HL-60/S4 treated with retinoic acid at 250 ng/mL for 4 days and 3 days (cell line): Measurements from ENCODE around the gene FANCD2.
"Not testable (repeated sequence)": the region's sequence is repeated elsewhere in the genome, so short reads cannot be mapped to it uniquely, and the experiment has no call there.

ENCODE experiments used
- in situ Hi-C: fragments of 300-500 bp; cut with MboI; formaldehyde crosslinking; loops from 2 replicates; pipeline ENCODE4 v1.7.0; 2022; ENCODE audit warnings: low sequenced_read_pairs

FANCD2 gene

DNA sequence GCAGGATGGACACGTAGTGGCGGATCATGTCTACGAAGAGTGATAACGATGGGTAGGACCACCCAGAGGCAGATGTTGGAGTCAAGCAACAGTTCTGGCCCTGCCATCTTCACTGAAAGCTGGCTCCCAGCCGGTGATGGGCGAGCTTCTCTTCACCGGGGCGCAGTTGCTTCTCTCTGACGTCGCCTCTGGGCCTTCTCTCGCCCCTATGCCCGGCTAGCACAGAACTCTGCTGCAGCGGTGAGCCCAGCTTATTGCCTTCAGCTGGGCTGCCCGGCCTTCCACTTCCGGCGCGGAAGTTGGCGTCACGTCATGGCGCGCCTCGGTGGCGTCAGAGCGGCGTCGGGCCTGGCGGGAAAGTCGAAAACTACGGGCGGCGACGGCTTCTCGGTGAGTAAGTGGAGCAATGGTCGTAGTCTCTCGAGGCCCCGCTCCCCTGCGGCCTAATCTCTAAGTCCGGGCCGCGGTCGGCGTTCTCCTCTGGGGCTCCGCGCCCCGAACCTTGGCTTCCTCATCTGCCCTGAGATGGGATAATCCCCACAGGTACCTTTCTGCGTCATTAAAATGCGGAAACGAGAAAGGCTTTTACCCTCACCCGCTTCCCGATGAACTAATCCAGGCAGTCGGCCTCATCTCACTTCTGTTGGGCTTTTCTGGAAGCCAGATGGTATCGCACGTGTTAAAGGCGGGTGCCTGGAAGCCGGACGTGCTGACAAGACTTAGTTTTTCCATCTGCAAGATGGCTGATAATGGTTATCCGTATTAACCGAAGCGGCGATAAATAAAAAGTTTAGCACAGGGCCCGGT lies at the start of gene FANCD2:
TSS of gene FANCD2 (plus strand) at position 354 of the 807 bp plus-strand sequence. CDS start 2,221 bp downstream, outside the sequence.
- in situ Hi-C loops, result no loop called here

DNA sequence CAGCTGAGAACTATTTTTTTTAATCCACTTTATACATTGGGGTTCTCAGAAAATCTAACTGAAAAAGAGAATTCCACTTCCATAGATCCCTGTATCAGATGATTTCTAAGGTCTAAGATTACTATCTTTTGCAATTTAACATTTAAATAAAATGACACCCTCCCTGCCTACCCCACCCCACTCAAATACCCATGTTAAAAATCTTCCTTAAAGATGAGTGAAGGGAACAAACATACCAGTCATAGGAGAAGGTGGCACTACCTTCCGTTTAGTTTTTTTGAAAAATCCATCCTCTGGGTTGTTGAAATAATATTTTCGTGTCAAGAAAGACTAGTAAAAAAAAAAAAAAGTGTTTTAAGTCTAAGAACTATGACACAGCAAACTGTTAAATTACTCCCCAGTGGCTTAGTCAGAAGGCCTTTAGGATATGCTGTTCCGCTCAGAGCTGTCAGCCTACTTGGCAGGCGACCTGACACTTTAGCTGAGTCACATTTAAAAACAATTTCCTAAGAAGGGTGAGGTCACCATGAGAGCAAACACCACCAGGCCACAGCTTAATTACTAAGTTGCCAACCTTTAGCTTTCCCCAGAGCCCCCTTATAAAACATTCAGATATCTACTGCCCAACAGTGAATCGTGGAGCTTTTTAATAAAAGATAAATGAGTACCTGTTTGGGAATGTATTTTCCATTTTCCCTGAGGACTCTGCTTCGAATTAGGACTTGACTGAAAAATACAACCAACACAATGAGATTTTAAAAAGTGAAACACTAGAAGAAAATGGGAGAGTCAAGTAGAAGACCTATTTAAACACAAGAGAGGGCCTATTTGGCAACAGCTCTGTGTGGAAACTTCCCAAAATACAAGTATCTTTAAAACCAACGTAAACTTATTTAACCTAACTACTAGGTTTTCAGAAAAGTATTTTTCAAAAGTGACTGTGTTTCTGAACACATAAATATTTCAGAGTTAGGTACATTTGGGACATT lies 49.2 kb upstream of the FANCD2 start:
- in situ Hi-C loops, result no loop called here

DNA sequence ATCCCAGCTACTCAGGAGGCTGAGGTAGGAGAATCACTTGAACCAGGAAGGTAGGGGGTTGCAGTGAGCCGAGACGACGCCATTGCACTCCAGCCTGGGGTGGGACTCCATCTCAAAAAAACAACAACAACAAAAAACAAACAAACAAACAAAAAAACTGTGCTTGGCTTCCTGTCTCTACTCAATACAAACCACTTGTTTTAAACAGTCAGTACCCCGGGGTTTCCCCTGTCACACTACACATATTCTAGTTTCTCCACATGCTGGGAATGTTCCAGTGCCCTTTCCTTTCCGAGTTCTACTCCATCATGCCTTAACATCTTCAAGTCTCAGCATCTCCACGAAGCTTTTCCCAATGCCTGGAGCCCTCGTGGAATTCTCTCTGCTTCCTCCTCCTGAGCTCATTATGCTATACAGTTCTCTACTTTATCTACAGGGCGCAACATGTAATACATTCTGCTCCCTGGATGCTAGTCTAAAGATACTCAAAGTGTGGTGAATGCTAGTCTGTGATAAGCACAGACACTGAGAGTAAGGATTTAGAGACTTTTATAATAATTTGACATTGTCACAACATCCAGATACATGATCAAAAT lies 47.4 kb upstream of the FANCD2 start:
- in situ Hi-C loops, result no loop called here

DNA sequence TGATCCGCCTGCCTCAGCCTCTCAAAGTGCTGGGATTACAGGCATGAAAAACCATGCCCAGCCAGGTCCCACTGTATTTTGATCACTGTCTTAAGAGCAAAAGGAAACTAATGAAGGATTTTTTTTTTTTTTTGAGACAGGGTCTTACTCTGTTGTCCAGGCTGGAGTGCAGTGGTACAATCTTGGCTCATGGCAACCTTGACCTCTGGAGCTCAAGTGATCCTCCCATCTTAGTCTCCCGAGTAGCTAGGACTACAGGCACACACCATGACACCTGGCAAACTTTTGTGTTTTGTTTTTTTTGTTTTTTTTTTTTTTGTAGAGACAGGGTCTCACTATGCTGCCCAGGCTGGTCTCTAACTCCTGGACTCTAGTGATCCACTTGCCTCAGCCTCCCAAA lies 46.0 kb upstream of the FANCD2 start:
- in situ Hi-C loops, result no loop called here

DNA sequence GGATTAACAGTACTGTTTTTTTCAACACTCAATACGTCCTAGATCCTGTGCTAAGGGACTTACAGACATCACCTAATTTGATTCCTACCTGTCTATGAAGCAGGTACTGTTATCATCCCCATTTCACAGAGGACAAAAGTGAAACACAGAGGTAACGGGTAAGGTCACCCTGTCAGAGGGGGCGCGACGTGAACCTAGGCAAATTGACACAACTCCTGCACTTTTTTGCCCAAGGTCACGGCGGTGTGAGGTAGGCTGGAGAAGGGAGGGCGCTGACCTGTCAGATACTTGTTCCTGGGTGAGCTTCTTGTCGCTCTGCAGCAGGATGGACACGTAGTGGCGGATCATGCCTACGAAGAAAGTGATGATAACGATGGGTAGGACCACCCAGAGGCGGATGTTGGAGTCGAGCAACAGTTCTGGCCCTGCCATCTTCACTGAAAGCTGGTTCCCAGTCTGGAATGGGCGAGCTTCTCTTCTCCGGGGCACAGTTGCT lies 40.0 kb upstream of the FANCD2 start:
- in situ Hi-C loops, result no loop called here

DNA sequence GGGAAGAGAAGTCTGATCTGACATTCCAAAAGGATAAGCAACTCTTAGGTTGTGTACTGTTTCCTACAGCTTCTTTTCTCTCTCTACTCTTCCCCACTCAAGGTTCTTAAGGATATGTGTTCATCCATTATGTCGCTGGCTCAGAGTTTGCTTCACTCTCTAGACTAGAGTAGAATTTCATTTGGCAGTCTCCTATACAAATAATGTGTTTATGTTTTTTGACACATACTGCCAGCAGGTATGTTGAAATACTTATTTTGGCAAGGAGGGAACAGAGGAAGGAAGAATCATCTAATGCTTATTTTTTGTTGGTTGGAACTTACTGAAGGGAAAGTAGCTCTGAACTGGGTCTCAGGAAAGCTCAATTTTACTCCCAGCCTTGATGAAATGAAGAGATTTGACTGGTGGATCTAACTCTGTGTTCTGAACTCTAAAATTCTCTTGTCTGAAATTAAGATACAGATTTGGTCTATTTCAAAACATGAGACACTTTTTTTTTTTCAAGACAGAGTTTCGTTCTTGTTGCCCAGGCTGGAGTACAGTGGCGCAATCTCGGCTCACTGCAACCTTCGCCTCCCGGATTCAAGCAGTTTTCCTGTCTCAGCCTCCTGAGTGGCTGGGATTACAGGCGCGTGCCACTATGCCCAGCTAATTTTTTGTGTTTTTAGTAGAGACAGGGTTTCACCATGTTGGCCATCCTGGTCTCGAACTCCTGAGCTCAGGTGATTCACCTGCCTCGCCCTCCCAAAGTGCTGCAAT lies 32.0 kb upstream of the FANCD2 start:
- in situ Hi-C loops, result no loop called here

DNA sequence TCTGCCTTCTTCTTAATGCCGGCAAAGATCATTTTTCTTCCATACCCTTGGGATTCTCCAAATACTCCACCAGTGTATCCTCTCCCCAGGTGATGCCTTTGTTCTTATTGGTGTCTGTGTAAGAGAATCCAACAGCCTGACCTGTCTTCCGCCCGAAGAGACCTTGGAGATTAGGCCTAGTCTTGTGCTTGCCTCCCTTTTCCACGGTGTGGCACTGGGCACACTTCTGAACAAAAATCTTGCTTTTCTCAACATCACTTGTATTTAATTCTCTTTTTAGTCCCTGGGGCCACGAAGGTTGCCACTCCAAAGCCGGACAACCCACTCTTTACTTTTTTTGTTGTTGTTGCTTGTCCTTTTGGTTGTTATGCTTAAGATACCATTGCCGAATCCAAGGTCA lies 25.6 kb upstream of the FANCD2 start:
- in situ Hi-C loops, result no loop called here

DNA sequence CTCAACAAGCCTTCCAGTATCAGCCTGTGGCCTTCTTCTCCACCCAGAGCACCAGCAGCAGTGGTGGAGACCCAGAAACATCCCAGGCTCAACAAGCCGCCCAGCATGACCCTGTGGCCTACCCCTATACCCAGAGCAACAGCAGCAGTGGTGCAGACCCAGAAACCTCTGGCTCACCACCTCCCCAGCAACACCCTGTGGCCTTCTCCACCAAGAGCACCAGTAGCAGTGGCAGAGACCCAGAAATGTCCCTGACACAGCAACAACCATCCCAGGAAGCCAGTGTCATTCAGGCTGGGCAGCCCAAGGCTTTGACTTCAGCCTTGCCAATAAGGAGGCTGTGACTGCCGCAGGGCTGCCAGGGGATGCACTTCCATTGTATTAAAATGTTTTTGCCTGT lies 23.3 kb upstream of the FANCD2 start:
- in situ Hi-C loops, result no loop called here

DNA sequence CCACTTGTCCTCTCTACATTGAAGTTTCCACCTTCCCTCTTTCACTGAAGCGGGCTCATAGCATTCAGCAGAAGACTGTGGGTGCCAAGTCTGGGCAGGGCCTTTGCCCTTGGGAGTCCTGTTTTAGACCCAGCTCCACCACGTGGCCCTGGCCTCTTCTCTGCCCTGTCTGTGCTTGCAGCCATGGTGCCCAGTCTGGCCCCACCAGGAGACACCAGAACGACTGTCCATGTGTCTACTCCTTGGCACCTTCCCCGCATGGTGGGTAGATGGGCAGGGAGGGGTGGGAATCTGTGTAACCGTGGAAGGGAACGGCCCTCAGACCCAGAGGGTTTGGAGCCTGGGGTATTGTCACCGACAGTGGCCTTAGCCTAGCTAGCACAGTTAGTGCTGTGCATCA lies 21.7 kb upstream of the FANCD2 start:
- in situ Hi-C loops, result no loop called here

DNA sequence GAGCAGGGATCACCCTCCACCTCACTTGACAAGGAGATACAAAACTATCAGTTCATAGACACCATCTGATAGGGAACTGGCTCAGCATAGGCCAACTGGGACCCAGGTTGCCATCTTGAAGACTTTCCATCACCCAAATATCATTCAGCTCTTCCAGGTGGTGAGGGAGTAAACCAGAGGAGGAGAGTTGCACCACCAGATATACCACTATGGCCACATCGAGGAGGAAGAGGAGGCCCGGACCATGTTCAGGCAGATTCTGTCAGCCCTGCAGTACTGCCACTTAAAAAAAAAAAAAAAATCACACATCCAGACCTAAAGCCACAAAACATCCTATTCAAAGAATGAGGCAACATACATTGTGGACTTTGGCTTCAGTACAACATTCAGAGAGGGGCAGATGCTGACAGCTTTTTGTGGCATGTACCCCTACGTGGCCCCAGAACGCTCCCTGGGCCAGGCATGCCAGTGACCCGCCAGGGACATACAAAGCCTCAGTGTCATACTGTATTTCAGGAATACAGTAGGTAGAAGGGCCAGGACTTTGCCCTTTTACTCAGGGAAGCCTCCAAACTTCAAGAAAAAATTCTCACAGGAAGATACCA lies 21.2 kb upstream of the FANCD2 start:
- in situ Hi-C loops, result no loop called here

DNA sequence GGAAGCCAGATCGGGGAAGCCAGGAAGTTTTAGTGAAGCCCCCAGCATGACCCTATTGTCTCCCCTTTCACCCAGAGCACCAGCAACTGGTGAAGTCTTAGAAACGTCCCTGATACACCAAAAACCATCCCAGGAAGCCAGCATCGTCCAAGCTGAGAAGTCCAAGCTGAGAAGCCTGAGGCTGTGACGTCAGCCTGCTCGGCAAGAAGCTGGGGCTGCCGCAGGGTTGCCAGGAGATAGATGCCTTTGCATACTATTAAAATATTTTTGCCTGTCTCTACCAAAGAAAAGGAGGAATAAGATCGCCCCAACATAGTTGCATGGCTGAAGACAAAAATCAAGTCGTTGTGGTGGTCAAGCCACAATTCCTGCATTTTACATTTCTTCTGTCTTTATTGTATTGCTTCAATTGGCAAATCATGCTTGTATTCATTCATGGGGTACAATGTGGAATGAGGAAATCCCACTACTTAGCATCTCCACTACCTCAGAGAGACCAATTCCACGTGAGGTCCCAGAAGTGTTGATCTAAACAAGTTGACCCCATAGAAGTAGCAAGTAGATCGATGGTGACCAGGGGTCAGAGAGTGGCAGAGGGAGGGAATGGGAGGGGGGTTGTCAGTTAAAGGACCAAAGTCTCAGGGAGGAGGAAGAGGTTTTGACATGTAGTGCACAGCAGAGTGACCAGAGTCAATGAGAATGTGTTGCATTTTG lies 20.0 kb upstream of the FANCD2 start:
- in situ Hi-C loops, result no loop called here

DNA sequence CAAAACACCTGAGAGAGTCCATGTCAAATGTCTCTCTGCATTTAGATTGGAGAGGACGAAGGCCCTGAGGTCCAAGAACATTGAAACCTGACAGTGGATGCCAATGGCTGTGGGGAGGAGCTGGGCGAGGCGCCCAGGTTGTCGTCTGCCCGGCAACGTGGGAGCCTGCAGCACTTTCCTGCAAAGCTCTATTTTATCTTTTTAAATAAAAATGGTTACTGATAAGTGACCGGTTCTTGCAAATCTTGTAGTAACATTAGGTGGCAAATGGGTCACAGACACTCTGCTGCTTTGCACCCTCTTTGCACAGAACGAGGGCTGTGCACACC lies 19.5 kb upstream of the FANCD2 start:
- in situ Hi-C loops, result no loop called here

DNA sequence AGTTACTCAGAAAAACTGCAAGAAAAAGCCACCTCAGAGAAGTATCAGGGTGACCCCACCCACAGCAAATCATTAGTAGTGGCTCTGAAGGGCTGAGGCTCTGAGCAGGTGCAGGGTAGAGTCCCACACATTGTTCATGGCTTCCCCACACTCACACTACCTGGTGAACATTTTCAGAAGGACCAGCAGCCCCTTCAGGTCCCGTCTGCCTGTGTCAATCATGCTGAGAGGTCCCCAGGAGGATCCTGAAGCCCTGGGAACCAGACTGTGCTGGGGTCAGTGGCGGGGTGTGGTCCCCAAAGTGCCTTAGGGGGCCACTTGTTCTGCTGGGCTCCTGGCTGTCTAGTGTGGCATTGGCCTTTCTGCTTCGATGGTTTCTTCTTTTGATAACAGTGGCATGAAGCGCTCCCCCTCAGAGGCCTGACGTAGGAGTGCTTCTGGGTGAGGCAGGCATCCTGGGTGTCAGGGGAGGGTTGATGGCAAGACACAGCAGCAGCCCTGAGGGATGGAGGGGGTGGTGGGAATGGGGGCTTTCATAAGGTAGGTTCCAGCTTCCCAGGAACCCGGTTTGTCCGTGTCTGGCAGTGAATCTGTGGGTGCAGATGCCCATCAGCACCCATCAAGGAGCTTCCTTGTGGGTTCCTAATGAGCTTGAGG lies 19.0 kb upstream of the FANCD2 start:
- in situ Hi-C loops, result no loop called here

DNA sequence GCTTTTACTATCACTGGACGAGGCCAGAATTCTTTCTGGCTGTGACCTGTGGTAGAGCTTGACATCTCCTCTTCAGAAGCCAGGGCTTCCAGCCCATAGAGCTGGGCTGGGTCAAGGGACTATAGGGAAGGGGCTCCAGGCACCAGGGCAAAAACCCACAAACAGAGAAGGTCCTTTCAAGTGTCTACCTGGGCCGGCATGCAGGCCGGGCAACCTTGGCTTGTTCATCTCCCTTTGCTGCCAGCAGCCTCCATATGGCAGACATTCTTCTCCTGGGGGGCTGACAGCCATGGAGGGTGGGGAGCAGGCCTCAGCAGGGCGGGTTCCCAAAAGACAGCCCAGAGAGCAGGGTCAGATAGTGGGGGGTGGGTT lies 18.0 kb upstream of the FANCD2 start:
- in situ Hi-C loops, result not testable (repeated sequence)

DNA sequence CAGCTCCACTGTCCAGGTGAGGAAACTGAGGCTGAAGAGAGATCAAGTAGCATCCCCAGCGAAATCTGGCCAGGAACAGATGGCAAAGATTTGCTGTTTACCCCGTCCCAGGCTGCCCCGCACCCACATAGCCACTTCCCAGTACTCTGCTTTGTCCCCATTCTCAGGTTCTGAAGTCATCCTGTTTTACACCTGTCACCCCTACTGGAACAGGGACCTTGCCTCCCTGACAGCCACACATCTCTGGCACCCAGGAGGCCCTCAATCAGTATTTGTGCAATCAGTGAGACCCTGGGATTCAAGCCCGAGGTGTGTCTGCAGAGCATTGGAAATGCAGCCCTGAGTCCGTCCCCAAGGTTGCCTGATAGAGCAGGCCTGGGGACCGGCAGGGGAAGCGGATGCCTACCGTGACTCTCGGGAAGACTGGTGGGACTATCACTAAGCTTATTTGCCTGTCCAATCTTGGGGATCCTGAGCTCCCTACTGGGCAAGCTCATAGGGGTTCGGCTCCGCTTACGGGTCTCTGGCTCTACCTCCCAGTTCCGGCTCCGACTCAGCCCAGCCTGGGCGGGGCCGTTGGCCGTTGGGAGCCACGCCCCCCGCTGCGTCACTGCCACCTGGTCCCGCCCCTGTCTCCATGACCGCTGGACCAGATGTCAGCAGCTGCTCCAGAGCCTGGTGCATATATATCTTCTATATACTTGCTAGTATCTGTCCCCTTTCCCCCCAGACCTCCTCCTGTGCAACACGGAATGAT lies 17.5 kb upstream of the FANCD2 start:
- in situ Hi-C loops, result no loop called here

DNA sequence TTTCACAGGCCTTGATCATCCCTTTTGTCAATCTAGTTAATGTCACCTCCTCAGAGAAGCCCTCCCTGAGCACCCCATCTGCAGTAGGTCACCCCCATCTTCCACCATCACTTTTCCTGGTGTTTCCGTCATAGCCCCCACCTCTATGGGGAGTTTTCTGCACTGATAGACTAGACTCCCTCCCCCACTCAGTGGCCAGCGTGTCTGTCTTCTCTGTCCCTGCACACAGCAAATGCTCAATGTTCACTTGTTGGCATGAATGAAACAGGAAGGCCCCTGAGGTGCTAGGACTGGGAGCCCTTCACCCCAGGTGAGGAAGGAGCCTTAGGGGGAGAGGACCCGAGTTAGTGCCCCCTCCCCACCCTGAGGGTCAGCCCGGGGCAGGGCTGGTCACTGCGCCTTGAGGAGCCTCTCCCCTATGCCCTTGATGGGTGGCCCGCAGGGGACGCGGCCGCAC lies 15.8 kb upstream of the FANCD2 start:
- in situ Hi-C loops, result no loop called here

DNA sequence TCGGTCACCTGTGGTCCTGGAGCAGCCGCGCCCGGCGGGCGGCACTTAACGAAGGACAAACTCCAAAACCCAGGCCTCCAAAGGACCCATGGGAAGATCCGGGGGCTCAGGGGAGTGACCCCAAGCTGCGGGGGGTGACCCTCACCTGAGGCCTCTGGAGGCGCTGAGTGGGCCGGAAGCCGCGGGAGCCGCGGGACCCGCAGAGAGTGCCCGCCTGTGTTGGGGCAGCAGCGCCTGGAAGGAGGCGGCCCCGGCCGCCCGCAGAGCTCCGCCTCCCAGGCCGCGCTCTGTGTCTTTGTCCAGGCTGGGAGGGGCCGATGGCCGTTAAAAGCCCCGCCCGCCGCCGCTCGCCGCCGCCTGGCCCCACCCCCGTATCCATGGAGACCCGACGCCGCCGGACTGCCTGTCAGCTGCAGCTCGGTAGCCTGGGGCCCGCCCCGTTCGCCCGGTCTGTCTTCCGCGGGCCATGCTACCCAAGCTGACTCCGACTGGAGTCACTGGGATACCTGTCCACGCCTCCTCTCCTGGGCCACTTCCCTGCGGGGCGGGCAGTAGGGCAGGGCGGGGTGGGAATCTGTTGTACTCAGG lies 15.3 kb upstream of the FANCD2 start:
- in situ Hi-C loops, result no loop called here

DNA sequence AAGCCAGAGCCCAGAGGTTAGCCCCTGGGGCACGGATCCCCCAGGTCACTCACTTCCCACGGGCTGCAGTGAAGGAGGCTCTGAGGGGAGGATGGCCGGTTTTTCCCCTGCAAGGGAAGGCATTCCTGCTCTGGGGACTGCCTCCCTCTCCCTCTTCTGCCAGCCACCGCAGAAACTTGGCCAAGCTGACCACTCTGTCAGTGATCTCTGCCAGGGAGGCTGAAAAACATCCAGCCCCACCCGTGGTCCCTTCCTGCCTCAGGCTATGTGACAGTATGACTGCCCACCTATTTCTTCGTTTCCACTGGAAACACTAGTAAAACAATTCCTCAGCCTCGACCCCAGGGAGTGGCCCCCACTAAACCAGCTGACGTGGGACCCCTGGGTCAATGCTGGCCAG lies 14.6 kb upstream of the FANCD2 start:
- in situ Hi-C loops, result no loop called here
